Activated CD8-positive, alpha-beta T cell treated with anti-CD3 and anti-CD28 coated beads for 36 hours (primary cell): ENCODE results near the gene MED26. TPM values are rescaled to one million over a fixed set of nuclear protein-coding genes. Genes with fewer than 3 reads are reported as not detected.
A peak's percentile ranks its signal among the peaks of the same experiment; 100 is the strongest.
"Not testable (repeated sequence)": the region's sequence is repeated elsewhere in the genome, so short reads cannot be mapped to it uniquely, and the experiment has no call there.

Experiments used
- ATAC-seq: fragments of 200-7000 bp; cut with Tn5 transposase; one replicate; pipeline ENCODE4 v1.10.0; 2021; ENCODE audit warnings: mild to moderate bottlenecking, moderate library complexity
- CTCF ChIA-PET: fragments of 350-600 bp; sonication (Branson Sonifier 250); formaldehyde crosslinking; loops from one replicate; lab custom pipeline; 2021; ENCODE audit warnings: antibody characterized with exemption; lab: Charles Lee
- POLR2A ChIA-PET: fragments of 350-600 bp; sonication (Branson Sonifier 250); formaldehyde crosslinking; loops from one replicate; lab custom pipeline; 2021; ENCODE audit warnings: antibody characterized with exemption; lab: Charles Lee
- DNase-seq: peaks from one replicate; pipeline ENCODE4 v3.0.0-alpha.2; 2020
- H3K27ac Mint-ChIP-seq: one replicate; pipeline ENCODE4 v1.8.0; 2021; ENCODE audit warnings: mild to moderate bottlenecking, mixed read lengths
- H3K27me3 Mint-ChIP-seq: one replicate; pipeline ENCODE4 v1.8.0; 2021; ENCODE audit warnings: mixed read lengths
- H3K36me3 Mint-ChIP-seq: one replicate; pipeline ENCODE4 v1.8.0; 2021; ENCODE audit warnings: low read depth, mixed read lengths
- H3K4me1 Mint-ChIP-seq: one replicate; pipeline ENCODE4 v1.8.0; 2021; ENCODE audit warnings: low read depth, mixed read lengths
- H3K4me3 Mint-ChIP-seq: one replicate; pipeline ENCODE4 v1.8.0; 2021; ENCODE audit warnings: mild to moderate bottlenecking, moderate library complexity, mixed read lengths
- H3K9me3 Mint-ChIP-seq: one replicate; pipeline ENCODE4 v1.8.0; 2021; ENCODE audit warnings: mixed read lengths
- intact Hi-C: fragments of 100-400 bp; cut with micrococcal nuclease; formaldehyde crosslinking; loops from one replicate; pipeline ENCODE4 v1.10.0; 2022
- total RNA-seq, 2 experiments: library from RNA; stranded (reverse); gene quantifications; one replicate each; pipeline ENCODE4 v1.2.3, GENCODE V29; 2021
- TF ChIP-seq, protein P1 (sequence below): fragments of 200-600 bp; IDR thresholded peaks from one replicate; pipeline ENCODE4 v1.8.0; 2022; ENCODE audit warnings: antibody characterized with exemption, mild to moderate bottlenecking

The MED26 gene
- total RNA-seq, 2 experiments from 2014 or later: 14.2 to 19.3 TPM

DNA sequence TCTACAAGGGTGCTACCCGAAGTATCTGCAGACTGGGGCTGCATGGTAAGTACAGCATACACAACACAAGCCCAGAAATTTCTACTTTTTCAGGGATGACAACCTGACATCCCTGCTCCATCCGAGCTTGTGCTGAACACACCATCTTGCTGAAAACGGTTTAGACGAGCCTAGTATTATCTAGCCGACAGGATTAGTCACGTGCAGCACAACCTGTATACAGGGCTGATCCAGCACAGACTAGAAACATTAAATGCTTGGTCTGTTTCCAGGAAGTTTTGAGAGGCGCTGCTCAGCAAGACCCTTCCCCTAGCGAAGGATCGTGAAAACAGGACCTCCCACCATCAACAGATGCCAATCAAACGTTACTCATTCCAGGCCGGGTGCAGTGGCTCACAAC is 27.7 kb upstream of the MED26 start:
- ChIA-PET CTCF (no interaction called here), POLR2A (no interaction called here)
- TF ChIP-seq, protein P1, sequence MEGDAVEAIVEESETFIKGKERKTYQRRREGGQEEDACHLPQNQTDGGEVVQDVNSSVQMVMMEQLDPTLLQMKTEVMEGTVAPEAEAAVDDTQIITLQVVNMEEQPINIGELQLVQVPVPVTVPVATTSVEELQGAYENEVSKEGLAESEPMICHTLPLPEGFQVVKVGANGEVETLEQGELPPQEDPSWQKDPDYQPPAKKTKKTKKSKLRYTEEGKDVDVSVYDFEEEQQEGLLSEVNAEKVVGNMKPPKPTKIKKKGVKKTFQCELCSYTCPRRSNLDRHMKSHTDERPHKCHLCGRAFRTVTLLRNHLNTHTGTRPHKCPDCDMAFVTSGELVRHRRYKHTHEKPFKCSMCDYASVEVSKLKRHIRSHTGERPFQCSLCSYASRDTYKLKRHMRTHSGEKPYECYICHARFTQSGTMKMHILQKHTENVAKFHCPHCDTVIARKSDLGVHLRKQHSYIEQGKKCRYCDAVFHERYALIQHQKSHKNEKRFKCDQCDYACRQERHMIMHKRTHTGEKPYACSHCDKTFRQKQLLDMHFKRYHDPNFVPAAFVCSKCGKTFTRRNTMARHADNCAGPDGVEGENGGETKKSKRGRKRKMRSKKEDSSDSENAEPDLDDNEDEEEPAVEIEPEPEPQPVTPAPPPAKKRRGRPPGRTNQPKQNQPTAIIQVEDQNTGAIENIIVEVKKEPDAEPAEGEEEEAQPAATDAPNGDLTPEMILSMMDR: no peak
- H3K4me1 Mint-ChIP-seq: peaks cover 26% of the 10 kb centered on the region
- intact Hi-C loops: no loop called here
- H3K27ac Mint-ChIP-seq: no peak overlapping the region
- ATAC-seq (no peak), DNase-seq (no peak)
- no peaks in the 10 kb centered on the region for H3K9me3 Mint-ChIP-seq
- no peaks in the 10 kb centered on the region for H3K27me3 Mint-ChIP-seq
- no peak overlapping the region for H3K4me3 Mint-ChIP-seq
- peaks cover 66% of the 10 kb centered on the region for H3K36me3 Mint-ChIP-seq

DNA sequence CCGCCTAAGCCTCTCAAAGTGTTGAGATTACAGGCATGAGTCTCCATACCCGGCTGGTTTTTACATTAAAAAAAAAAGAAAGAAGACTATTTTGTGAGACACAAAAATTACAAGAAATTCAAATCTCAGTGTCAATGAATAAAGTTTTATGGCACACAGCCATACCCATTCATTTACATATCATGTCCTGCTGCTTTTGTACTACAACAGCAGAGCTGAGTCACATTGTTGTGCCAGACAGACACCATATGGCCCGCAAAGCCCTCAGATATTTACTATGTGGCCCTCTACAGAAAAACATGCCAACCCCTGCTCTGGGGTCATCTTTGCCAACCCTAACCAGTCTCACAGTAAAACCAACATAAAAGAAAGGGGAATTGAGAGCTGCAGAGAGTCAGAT is 26.6 kb upstream of the MED26 start:
- Mint-ChIP-seq H3K36me3 (peaks cover 73% of the 10 kb centered on the region), H3K27me3 (no peaks in the 10 kb centered on the region), H3K4me1 (peaks cover 30% of the 10 kb centered on the region), H3K4me3 (no peak overlapping the region), H3K27ac (peak overlapping the region; percentile 42), H3K9me3 (no peaks in the 10 kb centered on the region)
- DNase-seq: no peak
- intact Hi-C loops: no loop called here
- POLR2A ChIA-PET: interaction anchor here (0.9 to 1.0 kb wide), 2 partner anchors 19 to 29 kb away, joined by 3 read pairs; no protein-coding TSS in a partner anchor
- TF ChIP-seq, protein P1: no peak
- ATAC-seq: no peak
- CTCF ChIA-PET: no interaction called here

DNA sequence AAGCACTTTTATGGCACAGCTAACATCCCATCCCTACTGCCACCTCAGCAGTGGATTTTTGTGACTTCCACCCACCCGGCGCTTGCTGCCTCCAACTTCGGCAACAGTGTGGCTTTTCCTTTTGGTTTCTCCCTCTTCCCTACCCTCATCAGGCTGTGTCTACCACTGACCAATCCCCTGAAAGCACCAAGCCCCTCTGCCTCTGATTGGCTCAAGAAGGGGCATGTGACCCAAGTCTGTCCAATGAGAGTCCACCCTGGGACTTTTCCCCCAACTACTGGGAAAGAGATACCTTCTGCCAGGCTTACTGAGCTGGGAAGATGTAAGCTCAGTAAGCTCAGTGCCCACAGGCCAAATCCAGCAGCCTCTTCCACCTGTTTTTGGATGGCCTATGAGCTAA is 26.1 kb upstream of the MED26 start:
- Mint-ChIP-seq H3K4me1 (peaks cover 32% of the 10 kb centered on the region), H3K27me3 (no peaks in the 10 kb centered on the region), H3K27ac (no peak overlapping the region), H3K4me3 (no peak overlapping the region), H3K9me3 (no peaks in the 10 kb centered on the region), H3K36me3 (peaks cover 72% of the 10 kb centered on the region)
- no peak for DNase-seq
- ChIA-PET POLR2A (interaction anchor here (1.0 kb wide), 1 partner anchor 19 kb away, joined by 3 read pairs; no protein-coding TSS in a partner anchor), CTCF (no interaction called here)
- TF ChIP-seq, protein P1: no peak
- intact Hi-C loops: no loop called here
- ATAC-seq: no peak

- TF ChIP-seq, protein P1: no peak
- Mint-ChIP-seq H3K36me3 (peaks cover 70% of the 10 kb centered on the region), H3K9me3 (no peaks in the 10 kb centered on the region), H3K4me1 (peaks cover 22% of the 10 kb centered on the region), H3K27me3 (no peaks in the 10 kb centered on the region), H3K4me3 (no peak overlapping the region), H3K27ac (no peak overlapping the region)
- intact Hi-C loops: no loop called here
- POLR2A ChIA-PET: no interaction called here
- ATAC-seq (no peak), DNase-seq (no peak)
- CTCF ChIA-PET: no interaction called here
These were observed 24.9 kb upstream of the MED26 start for GRCh38 chr19:16652854-16653253.

GRCh38 chr19:16651421-16652188 is 23.6 kb upstream of the MED26 start:
- H3K9me3 Mint-ChIP-seq, H3K4me3 Mint-ChIP-seq, DNase-seq, H3K27ac Mint-ChIP-seq, H3K27me3 Mint-ChIP-seq, intact Hi-C loops, CTCF ChIA-PET, ATAC-seq: not testable (repeated sequence)
- Mint-ChIP-seq H3K36me3 (peaks cover 72% of the 10 kb centered on the region), H3K4me1 (peaks cover 15% of the 10 kb centered on the region)
- POLR2A ChIA-PET: interaction anchor here (1.6 to 1.8 kb wide), 2 partner anchors 9 to 13 kb away, joined by 3 to 7 read pairs; partner anchors contain the start of gene SMIM7
